Mesendoderm (in vitro differentiated cells): ENCODE measurements around the gene MAP7D2.

ENCODE experiments used
- DNase-seq: peaks from one replicate; pipeline ENCODE4 v3.0.0; 2013
- H2AK5ac ChIP-seq: 2 replicates; pipeline ENCODE4 v1.6.1; 2013; ENCODE audit warnings: low read length, inconsistent platforms
- H2BK120ac ChIP-seq: 2 replicates; pipeline ENCODE4 v1.6.1; 2013; ENCODE audit warnings: low read depth, mild to moderate bottlenecking, low read length, moderate library complexity, mixed read lengths
- H2BK15ac ChIP-seq: replicated peaks from 2 replicates; pipeline ENCODE4 v1.6.1; 2013; ENCODE audit warnings: low read depth, mild to moderate bottlenecking, moderate library complexity
- H2BK5ac ChIP-seq: 2 replicates; pipeline ENCODE4 v1.6.1; 2013; ENCODE audit warnings: low read length, inconsistent platforms
- H3K18ac ChIP-seq: 2 replicates; pipeline ENCODE4 v1.6.1; 2013; ENCODE audit warnings: mild to moderate bottlenecking, low read length, mixed read lengths
- H3K23ac ChIP-seq: one replicate; pipeline ENCODE4 v1.6.1; 2013; ENCODE audit warnings: low read length
- H3K27ac ChIP-seq: 2 replicates; pipeline ENCODE4 v1.5.1; 2013; ENCODE audit warnings: low read depth, mild to moderate bottlenecking, inconsistent platforms, low read length, moderate library complexity
- H3K27me3 ChIP-seq: 2 replicates; pipeline ENCODE4 v1.6.1; 2013; ENCODE audit warnings: low read length, control low read depth, mild to moderate bottlenecking, inconsistent platforms; ENCODE audit not compliant: insufficient read depth, poor library complexity
- H3K36me3 ChIP-seq: 2 replicates; pipeline ENCODE4 v1.6.1; 2013; ENCODE audit warnings: low read length, inconsistent platforms; ENCODE audit not compliant: control insufficient read depth, insufficient read depth
- H3K4ac ChIP-seq: one replicate; pipeline ENCODE4 v1.6.1; 2013; ENCODE audit warnings: low read depth, mild to moderate bottlenecking, low read length, moderate library complexity
- H3K4me1 ChIP-seq: 2 replicates; pipeline ENCODE4 v1.6.1; 2013; ENCODE audit warnings: low read depth, low read length, inconsistent platforms; ENCODE audit not compliant: control insufficient read depth
- H3K4me2 ChIP-seq: 2 replicates; pipeline ENCODE4 v1.6.1; 2013; ENCODE audit warnings: low read length
- H3K4me3 ChIP-seq: 2 replicates; pipeline ENCODE4 v1.5.1; 2013; ENCODE audit warnings: mild to moderate bottlenecking, low read length
- H3K56ac ChIP-seq: one replicate; pipeline ENCODE4 v1.6.1; 2013; ENCODE audit warnings: low read length
- H3K79me1 ChIP-seq: 2 replicates; pipeline ENCODE4 v1.6.1; 2013; ENCODE audit warnings: low read length, inconsistent platforms
- H3K79me2 ChIP-seq: 2 replicates; pipeline ENCODE4 v1.6.1; 2013; ENCODE audit warnings: mild to moderate bottlenecking, low read length; ENCODE audit not compliant: control insufficient read depth, insufficient read depth
- H3K9ac ChIP-seq: 2 replicates; pipeline ENCODE4 v1.6.1; 2013; ENCODE audit warnings: low read length, inconsistent platforms
- H4K5ac ChIP-seq: one replicate; pipeline ENCODE4 v1.6.1; 2013; ENCODE audit warnings: low read length
- H4K8ac ChIP-seq: one replicate; pipeline ENCODE4 v1.6.1; 2013; ENCODE audit warnings: low read depth, mild to moderate bottlenecking, control low read depth, low read length, moderate library complexity
- WGBS: extraction: QIAGEN DNeasy Blood & Tissue Kit; methylation state at CpG from one replicate; pipeline ENCODE4 v1.1.7; 2013; ENCODE audit warnings: low lambda C conversion rate, missing lambda C conversion rate; ENCODE audit not compliant: insufficient coverage; ENCODE audit errors: extremely low coverage; 5-methylcytosine and 5-hydroxymethylcytosine counted together

Gene MAP7D2

GRCh38 chrX:20144491-20144890 lies 27.8 kb upstream of the MAP7D2 start:
- H2BK120ac ChIP-seq: no peak overlapping the region
- H4K5ac ChIP-seq: no peak overlapping the region
- H3K4me1 ChIP-seq: no peaks in the 10 kb centered on the region
- H3K56ac ChIP-seq: no peak overlapping the region
- no peak overlapping the region for H3K27ac ChIP-seq
- no peaks in the 10 kb centered on the region for H3K79me1 ChIP-seq
- H3K4me2 ChIP-seq: no peak overlapping the region
- H3K79me2 ChIP-seq: peaks cover 18% of the 10 kb centered on the region
- no peak overlapping the region for H3K4me3 ChIP-seq
- H3K27me3 ChIP-seq: no peaks in the 10 kb centered on the region
- H3K4ac ChIP-seq: no peak overlapping the region
- H2BK5ac ChIP-seq: no peak overlapping the region
- no CpG with 5 or more reads among the region's 3 CpGs for WGBS
- no peak for DNase-seq
- H2BK15ac ChIP-seq: no peak overlapping the region
- H3K9ac ChIP-seq: no peak overlapping the region
- H3K23ac ChIP-seq: no peak overlapping the region
- H2AK5ac ChIP-seq: no peak overlapping the region
- H4K8ac ChIP-seq: no peak overlapping the region
- no peaks in the 10 kb centered on the region for H3K36me3 ChIP-seq
- H3K18ac ChIP-seq: no peak overlapping the region

- no peak for DNase-seq
- no peak overlapping the region for H4K8ac ChIP-seq
- H2BK120ac ChIP-seq: no peak overlapping the region
- no peak overlapping the region for H3K4ac ChIP-seq
- H3K27ac ChIP-seq: no peak overlapping the region
- H2BK15ac ChIP-seq: no peak overlapping the region
- peaks cover 26% of the 10 kb centered on the region for H3K79me2 ChIP-seq
- no peak overlapping the region for H3K18ac ChIP-seq
- H3K23ac ChIP-seq: no peak overlapping the region
- H3K4me3 ChIP-seq: no peak overlapping the region
- no peak overlapping the region for H3K9ac ChIP-seq
- no peaks in the 10 kb centered on the region for H3K27me3 ChIP-seq
- no peak overlapping the region for H3K56ac ChIP-seq
- no CpG with 5 or more reads among the region's 2 CpGs for WGBS
- H3K4me1 ChIP-seq: no peaks in the 10 kb centered on the region
- no peak overlapping the region for H2BK5ac ChIP-seq
- H3K79me1 ChIP-seq: no peaks in the 10 kb centered on the region
- H2AK5ac ChIP-seq: no peak overlapping the region
- H3K4me2 ChIP-seq: no peak overlapping the region
- no peak overlapping the region for H4K5ac ChIP-seq
- no peaks in the 10 kb centered on the region for H3K36me3 ChIP-seq
Measured at GRCh38 chrX:20143561-20143960, 26.9 kb upstream of the MAP7D2 start.

- H4K8ac ChIP-seq: no peak overlapping the region
- no peak overlapping the region for H3K56ac ChIP-seq
- peaks cover 27% of the 10 kb centered on the region for H3K79me2 ChIP-seq
- H3K4me2 ChIP-seq: no peak overlapping the region
- no peak overlapping the region for H2BK120ac ChIP-seq
- no peak overlapping the region for H3K23ac ChIP-seq
- H3K18ac ChIP-seq: no peak overlapping the region
- H3K4me1 ChIP-seq: no peaks in the 10 kb centered on the region
- WGBS: no CpG with 5 or more reads among the region's 6 CpGs
- no peak overlapping the region for H3K4ac ChIP-seq
- H3K27ac ChIP-seq: no peak overlapping the region
- no peaks in the 10 kb centered on the region for H3K36me3 ChIP-seq
- H3K4me3 ChIP-seq: no peak overlapping the region
- no peak overlapping the region for H4K5ac ChIP-seq
- DNase-seq: no peak
- H3K79me1 ChIP-seq: no peaks in the 10 kb centered on the region
- H3K9ac ChIP-seq: no peak overlapping the region
- no peak overlapping the region for H2AK5ac ChIP-seq
- no peaks in the 10 kb centered on the region for H3K27me3 ChIP-seq
- H2BK5ac ChIP-seq: no peak overlapping the region
- H2BK15ac ChIP-seq: no peak overlapping the region
Measured at GRCh38 chrX:20143111-20143510, 26.4 kb upstream of the MAP7D2 start.

GRCh38 chrX:20141281-20142220 lies 24.8 kb upstream of the MAP7D2 start, which contains the start of gene EIF1AX:
Gene EIF1AX (minus strand): TSS chrX:20141838. CDS start chrX:20141640, 198 bp downstream.
- Histone ChIP-seq H2BK120ac (no peak within 1 kb of the TSS), H3K27me3 (no peaks in the 10 kb centered on the region)

GRCh38 chrX:20140420-20140819 lies 23.7 kb upstream of the MAP7D2 start:
- Histone ChIP-seq H3K23ac (no peak overlapping the region), H3K36me3 (peaks cover 2% of the 10 kb centered on the region), H3K56ac (no peak overlapping the region), H3K4ac (no peak overlapping the region), H3K27me3 (no peaks in the 10 kb centered on the region), H4K8ac (no peak overlapping the region), H3K27ac (no peak overlapping the region), H3K9ac (peak overlapping the region; percentile 49), H3K18ac (no peak overlapping the region), H4K5ac (no peak overlapping the region), H2BK15ac (no peak overlapping the region), H2BK5ac (no peak overlapping the region), H3K4me3 (peak overlapping the region; percentile 31), H3K4me2 (peak overlapping the region; percentile 29), H2BK120ac (no peak overlapping the region), H3K79me2 (peaks cover 31% of the 10 kb centered on the region), H3K79me1 (no peaks in the 10 kb centered on the region), H2AK5ac (no peak overlapping the region), H3K4me1 (no peaks in the 10 kb centered on the region)
- WGBS: no CpG with 5 or more reads among the region's 3 CpGs
- DNase-seq: no peak

More at GRCh38 chrX:20141281-20142220, 24.8 kb upstream of the MAP7D2 start, which contains the start of gene EIF1AX:
- Histone ChIP-seq H3K36me3 (peaks cover under 1% of the 10 kb centered on the region), H3K56ac (peak within 1 kb of the TSS; percentile 89), H2BK5ac (no peak within 1 kb of the TSS), H2BK15ac (no peak within 1 kb of the TSS), H3K79me1 (no peaks in the 10 kb centered on the region), H3K4me2 (peak within 1 kb of the TSS; percentile 27), H3K4me1 (no peaks in the 10 kb centered on the region), H3K4ac (no peak within 1 kb of the TSS), H3K79me2 (peaks cover 31% of the 10 kb centered on the region), H3K9ac (peak within 1 kb of the TSS; percentile 84), H4K5ac (no peak within 1 kb of the TSS), H3K4me3 (peak within 1 kb of the TSS; percentile 91), H4K8ac (no peak within 1 kb of the TSS), H3K18ac (peak within 1 kb of the TSS; percentile 87), H3K23ac (no peak within 1 kb of the TSS), H3K27ac (no peak within 1 kb of the TSS), H2AK5ac (no peak within 1 kb of the TSS)
- no CpG with 5 or more reads among the region's 82 CpGs for WGBS
- peak; percentile 98 for DNase-seq
